OCI-LY7 (cell line): ENCODE data around the gene TDRD3. TPM values are rescaled to one million over a fixed set of nuclear protein-coding genes. Genes with fewer than 3 reads are reported as not detected.
"Not testable (repeated sequence)": the region's sequence is repeated elsewhere in the genome, so short reads cannot be mapped to it uniquely, and the experiment has no call there.

Source experiments
- BruUV-seq: library from RNA; stranded (reverse); fragments of 400-500 nt; replicated peaks from 2 replicates; lab custom pipeline; 2021; lab: Mats Ljungman, UMichigan
- CTCF ChIA-PET: fragments of 300-600 bp; sonication (Branson Sonifier 250); formaldehyde crosslinking; loops from one replicate; lab custom pipeline; 2022; ENCODE audit warnings: antibody characterized with exemption; ENCODE audit not compliant: unreplicated experiment; lab: Charles Lee
- POLR2A ChIA-PET: fragments of 300-600 bp; sonication (Branson Sonifier 250); formaldehyde crosslinking; loops from one replicate; lab custom pipeline; 2022; ENCODE audit warnings: antibody characterized with exemption; lab: Charles Lee
- DNase-seq: peaks from one replicate; pipeline ENCODE4 v3.0.0-alpha.2; 2015; ENCODE audit warnings: low spot score
- H2AFZ ChIP-seq: fragments of 200-600 bp; sonication (generic), shearing (Covaris generic); 2 replicates; pipeline ENCODE4 v1.6.1; 2014; ENCODE audit warnings: mild to moderate bottlenecking, antibody characterized with exemption, low read length, moderate library complexity
- H3K27ac ChIP-seq: fragments of 200-600 bp; sonication (generic); 2 replicates; pipeline ENCODE4 v1.5.1; 2014; ENCODE audit warnings: mixed run types, low read depth, mild to moderate bottlenecking, moderate library complexity, low read length, inconsistent platforms; ENCODE audit not compliant: poor library complexity, severe bottlenecking
- H3K36me3 ChIP-seq: fragments of 200-600 bp; sonication (generic); 2 replicates; pipeline ENCODE4 v1.6.1; 2014; ENCODE audit warnings: mild to moderate bottlenecking, antibody characterized with exemption, low read length, moderate library complexity, mixed read lengths; ENCODE audit not compliant: insufficient read depth
- H3K4me1 ChIP-seq: fragments of 200-600 bp; sonication (generic); 2 replicates; pipeline ENCODE4 v1.5.1; 2014; ENCODE audit warnings: mild to moderate bottlenecking, low read length; ENCODE audit not compliant: insufficient read depth, poor library complexity, severe bottlenecking
- H3K4me2 ChIP-seq: fragments of 200-600 bp; sonication (generic); 2 replicates; pipeline ENCODE4 v1.6.1; 2014; ENCODE audit warnings: mild to moderate bottlenecking, low read length
- H3K4me3 ChIP-seq: fragments of 200-600 bp; sonication (generic); 2 replicates; pipeline ENCODE4 v1.5.1; 2014; ENCODE audit warnings: mild to moderate bottlenecking, low read depth, low read length; ENCODE audit not compliant: poor library complexity, severe bottlenecking
- H3K79me2 ChIP-seq: fragments of 200-600 bp; sonication (generic); 2 replicates; pipeline ENCODE4 v1.6.1; 2016; ENCODE audit warnings: low read depth, mild to moderate bottlenecking, low read length, moderate library complexity, mixed read lengths; ENCODE audit not compliant: insufficient read depth
- H3K9me2 ChIP-seq: fragments of 200-600 bp; sonication (generic); 2 replicates; pipeline ENCODE4 v1.6.1; 2016; ENCODE audit warnings: mild to moderate bottlenecking, low read length, mixed read lengths; ENCODE audit not compliant: insufficient read depth
- H3K9me3 ChIP-seq: fragments of 200-600 bp; sonication (generic); 2 replicates; pipeline ENCODE4 v1.6.1; 2014; ENCODE audit warnings: mild to moderate bottlenecking, mixed run types, low read length, mixed read lengths
- H4K20me1 ChIP-seq: fragments of 200-600 bp; sonication (generic); 2 replicates; pipeline ENCODE4 v1.6.1; 2014; ENCODE audit warnings: mild to moderate bottlenecking, antibody characterized with exemption, low read length, moderate library complexity, mixed read lengths; ENCODE audit not compliant: insufficient read depth
- EZH2phosphoT487 ChIP-seq: fragments of 200-600 bp; sonication (generic); IDR thresholded peaks from 2 replicates; pipeline ENCODE4 v1.6.1; 2018; ENCODE audit warnings: low read depth, borderline replicate concordance, mild to moderate bottlenecking, mixed run types, antibody characterized with exemption, low read length, moderate library complexity, mixed read lengths
- intact Hi-C: fragments of 100-400 bp; cut with micrococcal nuclease; formaldehyde crosslinking; loops from one replicate; pipeline ENCODE4 v1.10.0; 2022; ENCODE audit not compliant: unreplicated experiment
- total RNA-seq, 2 experiments: library from RNA; depleted of rRNA in 1 of 2; stranded (reverse); fragments of >200 nt in 1 of 2; shearing (Covaris generic) in 1 of 2; gene quantifications; 2 replicates each; pipeline ENCODE4 v1.2.3, GENCODE V29; 2014 to 2022
- TF ChIP-seq, protein P1 (sequence below): fragments of 200-600 bp; sonication (generic); conservative IDR thresholded peaks from 2 replicates; pipeline ENCODE4 v1.5.1; 2014; ENCODE audit warnings: mild to moderate bottlenecking, antibody characterized with exemption, low read length, moderate library complexity, mixed read lengths

Gene TDRD3
- total RNA-seq, 2 experiments from 2014 or later: 13.5 to 17.1 TPM

DNA sequence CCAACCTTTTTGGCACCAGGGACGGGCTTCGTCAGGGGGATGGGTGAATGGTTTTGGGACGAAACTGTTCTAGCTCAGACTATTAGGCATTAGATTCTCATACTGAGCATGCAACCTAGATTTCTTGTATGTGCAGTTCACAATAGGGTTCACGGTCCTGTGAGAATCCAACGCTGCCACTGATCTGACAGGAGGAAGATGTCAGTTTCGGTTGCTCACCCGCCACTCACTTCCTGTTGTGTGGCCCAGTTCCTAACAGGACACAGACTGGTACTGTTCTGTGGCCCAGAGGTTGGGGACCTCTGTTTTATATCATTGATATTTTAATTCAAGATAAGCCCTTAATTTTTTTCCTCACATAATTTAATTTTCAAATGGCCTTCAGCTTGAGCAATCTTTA, 26.7 kb upstream of the TDRD3 start:
- Histone ChIP-seq H3K4me1 (no peaks in the 10 kb centered on the region), H3K4me2 (no peak overlapping the region), H3K79me2 (no peaks in the 10 kb centered on the region), H2AFZ (no peak overlapping the region), H3K36me3 (no peaks in the 10 kb centered on the region), H4K20me1 (no peaks in the 10 kb centered on the region), H3K4me3 (no peak overlapping the region), H3K9me2 (no peaks in the 10 kb centered on the region), H3K9me3 (no peaks in the 10 kb centered on the region), H3K27ac (no peak overlapping the region)
- BruUV-seq: no TSS peak
- TF ChIP-seq, protein P1, sequence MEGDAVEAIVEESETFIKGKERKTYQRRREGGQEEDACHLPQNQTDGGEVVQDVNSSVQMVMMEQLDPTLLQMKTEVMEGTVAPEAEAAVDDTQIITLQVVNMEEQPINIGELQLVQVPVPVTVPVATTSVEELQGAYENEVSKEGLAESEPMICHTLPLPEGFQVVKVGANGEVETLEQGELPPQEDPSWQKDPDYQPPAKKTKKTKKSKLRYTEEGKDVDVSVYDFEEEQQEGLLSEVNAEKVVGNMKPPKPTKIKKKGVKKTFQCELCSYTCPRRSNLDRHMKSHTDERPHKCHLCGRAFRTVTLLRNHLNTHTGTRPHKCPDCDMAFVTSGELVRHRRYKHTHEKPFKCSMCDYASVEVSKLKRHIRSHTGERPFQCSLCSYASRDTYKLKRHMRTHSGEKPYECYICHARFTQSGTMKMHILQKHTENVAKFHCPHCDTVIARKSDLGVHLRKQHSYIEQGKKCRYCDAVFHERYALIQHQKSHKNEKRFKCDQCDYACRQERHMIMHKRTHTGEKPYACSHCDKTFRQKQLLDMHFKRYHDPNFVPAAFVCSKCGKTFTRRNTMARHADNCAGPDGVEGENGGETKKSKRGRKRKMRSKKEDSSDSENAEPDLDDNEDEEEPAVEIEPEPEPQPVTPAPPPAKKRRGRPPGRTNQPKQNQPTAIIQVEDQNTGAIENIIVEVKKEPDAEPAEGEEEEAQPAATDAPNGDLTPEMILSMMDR: no peak
- no peak for TF ChIP-seq EZH2phosphoT487
- ChIA-PET CTCF (no interaction called here), POLR2A (no interaction called here)
- no peak for DNase-seq
- intact Hi-C loops: no loop called here

DNA sequence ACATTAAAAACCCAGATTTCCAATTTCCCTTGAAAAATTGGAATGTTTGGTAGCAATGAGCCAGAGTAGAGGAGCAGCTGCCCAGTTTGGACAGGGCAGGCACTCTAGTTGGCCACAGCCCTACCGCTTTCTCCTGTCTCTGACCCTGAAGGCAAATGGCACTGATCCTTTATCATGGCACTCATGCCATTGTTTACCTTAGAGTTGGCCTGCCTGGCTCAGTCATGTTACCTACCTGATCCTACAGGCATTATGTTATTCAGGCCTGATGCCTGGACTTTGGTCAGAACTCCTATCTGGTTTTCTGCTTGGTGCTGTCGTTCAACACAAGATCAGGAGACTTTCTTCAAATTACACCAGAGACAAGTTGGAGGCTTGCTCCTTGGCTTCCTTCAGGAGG, 24.9 kb upstream of the TDRD3 start:
- ChIA-PET POLR2A (interaction anchor here (0.7 kb wide), 2 partner anchors 199 to 1448 kb away, joined by 3 read pairs; no protein-coding TSS in a partner anchor), CTCF (no interaction called here)
- no TSS peak for BruUV-seq
- DNase-seq: no peak
- H3K27ac ChIP-seq: no peak overlapping the region
- H4K20me1 ChIP-seq: no peaks in the 10 kb centered on the region
- no peak overlapping the region for H3K4me3 ChIP-seq
- no peaks in the 10 kb centered on the region for H3K9me3 ChIP-seq
- intact Hi-C loops: no loop called here
- H3K36me3 ChIP-seq: no peaks in the 10 kb centered on the region
- H3K79me2 ChIP-seq: no peaks in the 10 kb centered on the region
- no peak overlapping the region for H2AFZ ChIP-seq
- H3K4me1 ChIP-seq: no peaks in the 10 kb centered on the region
- H3K4me2 ChIP-seq: no peak overlapping the region
- TF ChIP-seq EZH2phosphoT487: no peak
- TF ChIP-seq, protein P1: no peak
- H3K9me2 ChIP-seq: no peaks in the 10 kb centered on the region

DNA sequence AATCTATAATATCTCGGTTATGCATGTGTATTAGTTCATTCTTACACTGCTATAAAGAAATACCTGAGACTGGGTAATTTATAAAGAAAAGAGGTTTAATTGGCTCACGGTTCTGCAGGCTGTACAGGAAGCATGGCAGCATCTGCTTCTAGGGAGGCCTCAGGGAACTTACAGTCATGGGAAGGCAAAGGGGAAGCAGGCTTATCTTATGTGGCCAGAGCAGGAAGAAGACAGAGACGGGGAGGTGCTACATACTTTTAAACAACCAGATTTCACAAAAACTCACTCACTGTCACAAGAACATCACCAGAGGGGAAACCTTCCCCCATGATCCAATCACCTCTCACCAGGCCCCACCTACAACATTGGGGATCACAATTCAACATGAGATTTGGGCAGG, 17.7 kb upstream of the TDRD3 start:
- intact Hi-C loops, H3K36me3 ChIP-seq, H3K27ac ChIP-seq, H4K20me1 ChIP-seq, BruUV-seq, H3K4me3 ChIP-seq, H3K9me2 ChIP-seq, H3K9me3 ChIP-seq, H3K4me1 ChIP-seq, CTCF ChIA-PET, DNase-seq, H3K4me2 ChIP-seq, H3K79me2 ChIP-seq: not testable (repeated sequence)
- POLR2A ChIA-PET: interaction anchor here (1.0 kb wide), 1 partner anchor 11 kb away, joined by 3 read pairs; no protein-coding TSS in a partner anchor
- 0 out of 2 replicates have a peak overlapping the region, but pooled peaks have one; percentile 53 for H2AFZ ChIP-seq
